Activated T-cell treated with anti-CD3 and anti-CD28 coated beads, Interleukin-2, amount 50 U/mL, for 48 hours (primary cell): Measurements from ENCODE around the gene MED14.

ENCODE experiments used
- DNase-seq, 2 experiments: peaks; one replicate each; pipeline ENCODE4 v3.0.0-alpha.2; 2020

The MED14 gene

DNA sequence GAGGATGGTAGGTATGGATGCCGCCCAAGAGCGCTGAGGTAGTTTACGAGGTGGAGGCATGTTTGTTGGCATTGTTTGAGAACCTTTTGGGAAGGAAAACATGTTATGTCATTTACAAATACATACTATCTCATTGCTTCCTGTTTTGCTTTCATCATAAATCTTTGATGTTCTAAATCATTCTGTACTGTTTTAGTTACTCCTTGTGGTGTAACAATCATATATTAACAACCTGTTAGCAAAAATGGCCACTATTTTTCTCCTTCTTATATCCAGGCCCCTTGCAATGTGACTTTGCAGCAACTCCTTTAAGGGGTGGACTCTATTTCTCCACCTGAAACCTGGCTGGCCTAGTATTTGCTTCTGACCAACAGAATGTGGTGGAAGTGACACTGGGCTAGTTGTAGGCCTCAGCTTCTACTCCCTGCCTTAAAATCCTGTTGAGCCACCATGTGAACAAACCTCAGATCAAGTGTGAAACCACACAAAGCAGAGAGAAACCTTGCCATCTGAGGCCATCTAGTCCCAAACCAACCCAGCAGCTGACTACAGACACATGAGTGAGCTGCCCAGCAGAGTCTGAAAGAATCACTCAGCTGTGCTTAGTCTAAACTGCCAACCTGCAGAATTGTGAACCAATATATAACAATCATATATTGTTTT, 72.1 kb downstream of the MED14 start:
- no peak for DNase-seq

DNA sequence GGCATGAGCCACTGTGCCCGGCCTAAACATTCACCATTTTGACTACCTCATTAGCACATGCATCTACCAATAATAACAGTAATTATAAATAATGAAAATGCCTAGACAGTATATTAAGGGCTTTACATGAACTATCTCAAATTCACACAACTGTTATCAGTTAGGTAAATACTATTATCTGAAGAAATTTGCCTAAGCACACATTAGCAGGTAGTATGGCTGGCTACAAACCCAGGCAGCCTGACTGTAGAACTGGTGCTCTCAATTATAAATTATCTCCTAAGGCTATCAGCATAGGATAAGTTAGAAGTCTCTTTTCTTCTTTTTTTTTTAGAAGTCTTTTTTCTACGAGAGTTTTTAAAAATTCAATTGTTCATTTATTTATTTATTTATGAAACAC, 73.9 kb downstream of the MED14 start:
- no peak for DNase-seq

DNA sequence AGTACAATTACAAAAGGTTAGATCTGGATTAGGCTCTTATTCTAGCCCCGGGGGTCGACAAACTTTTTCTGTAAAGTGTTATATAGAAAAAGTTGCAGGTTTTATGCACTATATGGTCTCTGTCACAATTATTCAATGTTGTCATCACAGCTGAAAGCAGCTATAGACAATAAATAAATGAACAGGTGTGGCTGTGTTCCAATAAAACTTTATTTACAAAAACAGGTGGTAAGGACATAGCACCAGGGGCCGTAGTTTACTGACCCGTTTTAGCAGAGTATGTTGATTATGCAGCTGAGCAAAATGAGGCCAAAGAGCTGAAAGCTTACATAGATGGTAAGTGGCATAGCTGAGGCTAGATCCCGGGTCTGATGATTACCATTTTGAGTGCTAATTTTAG, 75.0 kb downstream of the MED14 start:
- DNase-seq = no peak

DNA sequence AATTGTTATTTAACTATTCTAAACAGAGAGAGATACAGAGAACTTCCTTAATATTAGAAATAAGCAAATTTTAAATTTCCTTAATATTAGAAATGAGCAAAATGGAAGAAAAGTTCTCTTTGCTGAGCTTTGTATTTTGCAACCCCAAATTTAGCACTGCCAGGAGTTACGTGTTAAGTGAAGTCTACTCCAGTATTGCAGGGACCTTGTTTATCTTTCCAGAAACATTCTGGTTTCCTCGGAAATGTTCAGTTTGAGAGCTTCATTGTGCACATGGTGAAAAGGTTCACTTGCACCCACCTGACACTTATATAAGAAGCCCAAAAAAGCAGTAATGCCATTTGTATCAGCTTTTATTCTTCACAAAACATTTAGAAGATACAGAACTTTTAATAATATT, 81.8 kb downstream of the MED14 start:
- DNase-seq = no peak

DNA sequence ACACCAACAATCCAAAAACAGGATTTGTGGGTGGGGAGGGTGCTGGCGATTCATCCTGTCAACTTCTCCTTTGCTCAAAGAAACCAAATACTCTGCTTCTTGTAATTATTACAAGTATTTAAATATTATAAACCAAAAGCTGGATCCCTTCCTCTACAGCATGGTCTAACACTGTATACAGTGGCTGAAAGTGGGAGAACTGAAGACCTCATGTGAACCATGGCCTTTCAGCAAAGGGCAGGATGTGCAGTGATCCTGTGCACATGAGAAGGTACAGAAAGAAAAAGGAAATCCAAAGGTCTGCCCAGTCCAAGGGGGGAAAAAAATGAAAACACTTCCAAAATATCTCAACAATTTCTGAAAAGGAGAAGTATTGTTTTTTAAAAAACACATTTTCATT, 82.7 kb downstream of the MED14 start:
- no peak for DNase-seq

DNA sequence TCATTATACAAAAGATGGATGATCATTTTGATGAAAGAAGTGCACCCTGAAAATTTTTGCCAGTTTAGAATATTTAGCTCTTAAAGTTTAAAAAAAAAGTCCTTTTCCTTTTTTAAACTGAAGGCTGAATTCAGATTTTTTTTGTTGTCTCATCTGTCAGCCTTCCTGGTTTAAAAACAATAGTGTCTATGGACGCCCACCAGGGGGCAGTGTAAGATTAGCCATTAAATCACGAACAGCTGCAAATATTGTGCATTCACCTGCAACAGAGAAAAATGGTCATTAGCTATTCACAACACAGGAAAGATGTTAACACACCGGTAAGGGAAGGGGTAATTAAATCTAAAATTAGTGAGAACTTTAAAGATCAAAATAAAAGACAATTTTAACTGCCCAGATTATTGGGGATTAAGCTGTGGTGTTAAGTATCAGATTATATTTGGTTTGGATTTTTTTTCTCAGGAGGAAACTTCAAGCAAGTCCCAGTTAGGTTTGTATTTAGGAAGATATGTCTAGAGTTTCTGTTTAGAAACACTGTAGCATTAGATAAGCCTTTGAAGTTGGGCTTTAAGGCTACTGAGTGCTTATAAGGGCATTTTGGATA, 83.6 kb downstream of the MED14 start:
- peak; percentile 74 to 77 for DNase-seq

DNA sequence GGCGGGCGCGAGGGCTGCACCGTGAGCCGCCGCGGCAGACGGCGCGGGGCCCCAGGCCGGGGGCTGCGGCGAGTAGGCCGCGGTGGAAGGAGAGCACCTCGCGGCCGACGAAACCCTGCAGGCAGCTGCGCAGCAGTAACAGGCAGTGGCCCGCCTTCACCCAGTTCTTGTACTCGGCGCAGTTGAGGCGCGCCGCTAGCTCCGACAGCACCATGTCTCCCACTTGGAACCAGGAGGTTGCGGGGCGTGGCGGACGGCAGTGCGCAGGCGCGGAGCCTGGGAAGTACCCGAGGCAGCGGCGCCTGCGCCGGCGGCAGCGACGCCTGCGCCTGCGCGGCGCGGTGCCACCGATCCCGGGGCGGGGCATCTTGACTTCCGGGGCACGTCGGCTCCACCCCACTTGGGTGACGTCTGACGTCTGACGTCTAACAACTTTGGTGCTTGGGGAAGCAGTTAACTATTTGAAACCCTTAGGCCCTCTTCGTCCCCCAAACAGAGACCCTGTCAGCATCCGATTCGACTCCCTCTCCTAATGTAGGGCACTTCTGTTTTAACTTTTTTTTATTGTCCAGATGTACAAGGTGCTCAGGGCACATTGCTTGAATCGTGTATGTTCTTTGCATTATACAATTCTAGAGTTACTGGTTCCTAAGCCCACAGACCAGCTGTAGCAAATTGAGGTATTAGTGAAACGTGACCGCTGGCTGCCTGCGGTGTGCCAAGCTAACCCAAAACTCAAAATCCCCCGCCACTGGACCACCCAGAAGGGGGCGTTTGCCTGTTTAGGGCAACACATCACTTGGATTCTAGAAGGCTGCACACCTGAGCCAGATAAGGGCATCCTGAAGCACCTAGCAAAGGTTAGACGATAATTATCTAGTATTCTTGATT, 87.8 kb downstream of the MED14 start, which contains the start of gene CXorf38:
Gene CXorf38 (minus strand): TSS at position 255 of the 891 bp plus-strand sequence. CDS start 41 bp downstream, at position 214.
- peak; percentile 98 to 99 for DNase-seq

DNA sequence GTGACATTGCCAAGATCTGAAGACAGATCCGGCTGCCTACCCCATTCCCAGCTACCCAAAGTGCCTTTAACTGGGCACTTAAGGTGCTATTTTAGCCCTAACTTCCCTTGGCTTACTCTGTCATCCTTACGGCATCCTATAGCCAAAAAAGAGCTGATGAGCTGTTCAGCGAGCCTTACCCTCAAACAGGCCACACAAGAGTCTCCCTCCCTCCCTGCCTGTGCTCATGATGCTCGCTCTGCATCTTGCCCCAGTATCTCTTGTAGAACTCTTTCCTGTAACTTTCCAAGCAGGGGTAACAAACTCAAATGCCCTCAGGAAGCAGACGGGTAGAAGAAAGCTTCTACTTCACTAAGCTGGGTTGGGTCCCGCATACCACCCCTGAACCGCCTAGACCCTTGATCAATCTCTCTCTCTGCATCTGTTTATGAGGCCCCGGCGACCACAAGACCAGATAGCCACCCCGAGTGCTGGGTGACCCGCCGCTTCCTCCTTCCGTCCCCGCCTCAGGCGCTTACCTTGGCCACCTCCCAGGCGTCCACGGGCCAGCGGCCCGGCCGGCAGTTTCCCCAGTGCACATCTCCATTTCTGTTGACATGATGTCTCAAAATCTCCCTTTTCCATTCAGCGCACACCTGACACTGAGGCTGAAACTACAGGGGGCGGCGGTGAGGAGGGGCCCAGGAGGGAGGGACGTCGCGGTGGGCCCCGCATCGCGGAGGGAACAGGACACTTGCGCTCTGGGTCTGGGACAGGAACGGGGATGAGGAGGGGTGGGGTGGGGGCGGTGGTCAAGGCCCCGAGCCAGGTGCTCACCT, 88.6 kb downstream of the MED14 start:
- DNase-seq = peak; percentile 59

DNA sequence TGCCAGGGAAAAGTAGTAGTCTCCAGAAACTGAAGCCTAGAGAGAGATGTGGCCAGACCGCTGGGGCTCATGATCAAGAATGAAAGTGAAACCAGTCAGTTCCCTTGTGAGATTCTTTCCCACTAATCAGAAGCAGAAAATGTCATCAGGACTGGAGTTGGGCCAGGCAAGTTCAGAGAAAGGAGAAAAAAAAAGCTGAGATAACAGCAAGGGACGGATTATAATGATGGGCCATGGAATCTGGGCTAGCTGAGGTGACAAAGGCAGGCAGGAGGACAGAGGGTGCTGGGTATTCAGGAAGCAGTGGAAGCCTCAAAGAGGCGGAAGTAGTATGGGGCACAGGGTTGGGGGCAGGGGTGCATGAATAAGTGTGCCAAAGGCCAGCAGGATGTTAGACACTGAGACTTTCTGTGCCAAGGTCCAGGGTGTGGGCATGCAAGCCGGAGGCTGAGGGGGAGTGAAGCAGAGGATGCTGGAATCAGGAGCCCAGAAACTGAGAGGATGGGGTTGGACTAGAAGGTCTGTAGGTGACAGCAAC, 90.5 kb downstream of the MED14 start:
- DNase-seq = peak; percentile 62 to 66

DNA sequence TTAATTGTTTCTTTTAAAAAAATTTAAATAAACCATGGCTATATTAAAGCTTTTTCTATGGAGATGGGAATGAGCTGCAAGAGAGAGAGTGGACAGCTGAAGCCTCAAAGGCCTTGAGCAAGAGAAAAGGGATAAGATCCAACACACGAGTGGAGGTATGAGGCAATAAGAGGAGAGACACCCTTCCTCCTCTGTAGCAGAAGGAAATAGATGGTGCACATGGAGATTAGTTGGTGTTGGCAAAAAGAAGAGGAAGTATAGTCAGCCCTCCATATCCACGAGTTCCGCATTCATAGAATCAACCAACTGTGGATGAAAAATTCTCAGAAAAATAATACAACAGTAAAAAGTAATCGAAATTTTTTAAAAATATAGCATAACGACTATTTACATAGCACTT, 91.2 kb downstream of the MED14 start:
- no peak for DNase-seq

DNA sequence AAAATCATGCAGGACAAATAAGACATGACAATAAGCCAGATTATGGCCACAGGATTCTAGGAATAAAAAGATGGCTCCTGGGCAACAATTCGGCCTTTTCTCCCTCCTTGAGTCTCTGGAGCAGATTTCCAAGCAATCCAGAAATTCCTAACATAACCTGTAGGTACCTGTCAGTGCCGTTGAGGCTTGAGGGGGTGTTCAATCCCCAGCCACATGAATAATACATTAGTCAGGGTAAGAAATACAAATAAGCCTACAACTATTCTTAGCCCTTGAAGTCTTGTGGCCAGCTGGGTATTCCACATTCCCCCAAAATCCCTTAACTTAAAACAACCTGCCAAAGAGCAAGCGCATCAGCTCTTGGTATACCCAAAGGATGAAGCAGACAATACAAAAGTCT, 97.7 kb downstream of the MED14 start:
- no peak for DNase-seq

DNA sequence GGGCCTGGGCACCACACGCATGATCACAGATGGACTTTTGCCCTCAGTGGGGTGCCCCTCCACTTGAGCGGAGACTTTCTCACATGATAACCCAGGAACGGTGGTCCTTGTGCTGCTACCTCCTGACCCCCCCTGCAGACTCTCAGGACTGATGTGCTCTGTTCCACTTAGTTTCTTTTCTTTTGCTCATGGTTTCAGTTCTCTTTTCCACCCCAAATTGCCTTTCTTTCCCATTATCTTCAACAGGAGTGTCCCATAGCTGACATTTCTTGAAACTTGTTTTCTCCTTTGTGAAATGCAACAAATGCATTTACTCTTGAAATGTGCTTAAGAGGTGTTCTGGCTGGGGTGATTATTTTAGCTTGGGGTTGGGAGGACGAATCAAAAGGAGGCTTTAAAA, 103.1 kb downstream of the MED14 start:
- no peak for DNase-seq

DNA sequence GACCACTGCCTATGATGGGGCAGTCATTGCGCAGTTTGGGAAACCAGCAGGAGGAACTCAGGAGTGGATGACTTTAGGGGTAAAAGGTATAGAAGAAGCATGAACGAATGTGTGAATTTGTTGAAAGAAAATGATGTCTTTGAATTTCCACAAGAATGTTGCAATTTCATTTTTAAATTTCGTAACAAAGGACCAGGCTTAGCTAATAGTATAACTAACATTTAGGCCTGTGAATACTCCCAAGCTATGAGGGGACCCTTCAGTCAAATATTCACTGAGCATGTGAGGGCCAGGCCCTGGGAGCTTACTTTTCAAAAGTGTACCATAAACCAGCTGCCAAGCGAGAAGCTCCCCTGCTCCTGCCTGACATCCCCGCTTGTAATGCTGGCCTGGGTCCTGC, 106.8 kb downstream of the MED14 start:
- no peak for DNase-seq

DNA sequence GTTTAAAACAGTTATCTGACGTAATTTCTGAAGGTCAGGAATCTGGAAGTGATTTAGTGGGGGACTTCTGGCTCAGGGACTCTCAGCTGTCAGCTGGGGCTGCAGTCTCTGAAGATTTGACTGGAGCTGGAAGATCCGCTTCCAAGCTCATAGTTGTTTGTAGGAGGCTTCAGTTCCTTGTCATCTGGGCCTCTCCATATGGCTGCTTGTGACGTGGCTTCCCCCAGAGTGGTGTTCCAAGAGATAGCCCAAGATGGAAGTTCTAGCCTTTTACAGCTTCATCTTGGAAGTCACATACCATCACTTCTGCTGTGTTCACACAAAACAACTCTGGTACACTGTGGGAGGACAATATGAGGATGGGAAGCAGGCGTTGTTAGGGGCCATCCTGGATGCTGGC, 110.0 kb downstream of the MED14 start:
- DNase-seq = no peak

DNA sequence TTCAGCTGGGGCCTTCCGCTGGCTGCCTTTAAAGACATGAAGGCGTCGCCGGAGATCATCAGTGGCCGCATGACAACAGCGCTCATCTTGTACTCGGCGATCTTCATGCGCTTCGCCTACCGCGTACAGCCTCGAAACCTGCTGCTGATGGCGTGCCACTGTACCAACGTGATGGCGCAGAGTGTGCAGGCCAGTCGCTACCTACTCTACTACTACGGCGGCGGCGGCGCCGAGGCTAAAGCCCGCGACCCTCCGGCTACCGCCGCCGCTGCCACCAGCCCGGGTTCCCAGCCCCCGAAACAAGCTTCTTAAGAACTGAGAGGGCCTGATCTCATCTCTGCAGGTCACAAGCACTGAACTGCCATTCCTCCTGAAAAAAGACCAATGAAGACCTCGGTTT, 111.7 kb downstream of the MED14 start:
- no peak for DNase-seq

DNA sequence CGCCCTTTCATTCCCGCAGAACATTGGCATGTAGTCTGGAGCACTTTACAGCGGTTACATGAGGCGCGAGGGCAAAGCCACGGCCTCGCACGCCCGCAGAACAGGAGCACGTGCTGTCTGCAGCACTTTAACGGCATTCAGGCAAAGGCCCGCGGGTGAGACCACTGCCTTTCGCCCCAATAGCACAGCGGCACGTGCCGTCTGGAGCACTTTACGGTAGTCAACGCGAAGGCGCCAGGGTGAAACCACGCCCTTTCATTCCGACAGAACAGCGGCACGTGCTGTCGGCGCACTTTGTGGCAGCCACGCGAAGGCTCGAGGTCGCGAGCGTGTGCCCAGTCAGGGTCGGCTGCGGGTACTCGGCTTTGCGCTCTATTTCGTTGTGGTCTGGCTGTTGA, 112.2 kb downstream of the MED14 start, which contains the start of gene MPC1L:
Gene MPC1L (plus strand): TSS at position 290 of the 398 bp plus-strand sequence. CDS start 138 bp downstream, outside the sequence.
- DNase-seq = no peak

DNA sequence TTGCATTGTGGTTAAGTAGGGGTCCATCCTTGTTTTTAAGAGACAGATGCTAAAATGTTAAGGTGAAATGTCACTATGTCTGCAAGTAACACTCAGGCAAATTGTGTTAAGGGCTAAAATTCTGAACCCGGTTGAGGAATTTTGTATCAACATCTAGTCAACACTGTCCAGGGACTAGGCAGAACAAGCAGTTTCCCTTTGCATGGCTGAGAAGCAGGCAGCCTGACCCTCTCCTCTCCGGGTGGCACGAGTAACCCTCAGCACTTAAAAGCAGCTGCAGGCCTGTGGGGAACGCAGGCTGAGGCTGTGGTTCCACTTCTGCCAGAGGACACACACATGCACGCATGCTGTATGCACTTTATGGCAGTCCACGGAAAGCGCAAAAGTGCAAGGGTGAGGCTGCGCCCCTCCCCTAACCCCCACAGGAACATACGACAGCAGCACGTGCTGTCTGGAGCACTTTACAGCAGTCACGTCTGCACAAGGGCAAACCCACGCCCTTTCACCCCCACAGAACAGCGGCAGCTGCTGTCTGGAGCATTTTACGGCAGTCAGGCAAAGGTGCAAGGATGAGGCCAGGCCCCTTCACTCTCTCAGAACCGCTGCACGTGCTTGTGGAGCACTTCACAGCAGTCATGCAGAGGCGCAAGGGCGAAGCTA, 112.7 kb downstream of the MED14 start:
- no peak for DNase-seq

DNA sequence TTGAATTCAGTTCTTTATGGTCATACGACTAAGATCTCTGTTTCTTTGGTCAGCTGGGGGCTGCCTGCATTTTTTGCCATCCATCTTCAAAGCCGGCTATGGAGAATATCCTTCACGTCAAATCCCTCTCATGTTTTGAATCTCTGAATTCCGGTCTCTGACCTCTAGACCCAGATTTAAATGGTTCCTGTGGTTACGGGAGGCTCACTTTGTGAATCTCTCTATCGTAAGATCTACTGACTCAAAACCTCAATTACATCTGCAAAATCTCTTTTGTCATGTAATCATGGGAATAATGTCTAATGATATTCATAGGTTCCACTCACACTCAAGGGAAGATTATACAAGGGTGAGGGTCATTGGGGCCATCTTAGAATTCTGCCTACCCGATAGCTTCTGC, 117.8 kb downstream of the MED14 start:
- DNase-seq = no peak

DNA sequence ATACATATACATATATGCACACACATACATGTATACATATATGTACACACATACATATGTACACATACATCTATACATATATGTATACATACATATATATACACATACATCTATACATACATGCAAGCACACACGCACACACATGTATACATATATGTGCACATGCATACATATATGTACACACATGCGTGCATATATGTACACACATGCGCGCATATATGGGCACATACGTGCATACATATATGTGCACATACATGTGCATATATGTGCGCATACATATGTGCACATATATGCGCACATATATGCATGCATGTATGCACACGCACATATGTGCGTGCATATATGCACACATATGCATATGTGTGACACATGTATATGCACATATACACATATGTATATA, 119.4 kb downstream of the MED14 start:
- DNase-seq = no peak

DNA sequence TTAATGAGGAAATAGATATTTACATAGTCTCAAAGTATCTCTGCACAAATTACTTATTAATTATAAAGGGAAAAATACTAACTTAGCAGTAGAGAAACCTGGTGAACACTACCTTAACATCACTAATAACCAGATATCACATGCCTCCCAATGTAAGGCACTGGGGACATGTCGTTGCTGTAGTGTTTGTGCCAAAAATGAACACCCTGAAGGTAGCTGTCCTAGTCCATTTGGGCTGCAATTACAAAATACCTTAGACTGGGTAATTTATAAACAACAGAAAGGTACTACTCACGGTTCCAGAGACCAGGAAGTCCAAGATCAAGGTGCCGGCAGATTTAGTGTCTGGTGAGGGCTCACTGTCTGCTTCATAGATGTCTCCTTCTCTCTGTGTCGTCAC, 122.8 kb downstream of the MED14 start:
- DNase-seq = no peak

DNA sequence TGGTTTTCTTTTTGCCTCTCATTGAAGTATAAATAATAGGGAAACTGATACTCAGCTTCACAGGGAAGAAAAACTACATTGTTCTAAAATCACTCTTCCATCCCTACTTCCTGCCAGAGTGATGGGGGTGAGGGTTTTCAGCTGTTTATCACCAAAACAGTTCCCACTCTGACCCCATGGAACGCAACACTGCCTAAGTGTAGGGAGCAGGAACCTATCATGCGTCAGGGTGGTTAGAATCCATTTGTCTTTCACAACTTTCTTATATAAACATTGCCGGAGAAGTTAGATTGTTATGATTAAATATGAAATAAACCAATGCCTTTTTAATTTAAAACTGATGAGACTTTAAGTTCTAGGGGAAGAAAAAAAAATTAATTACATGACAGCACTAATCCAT, 128.0 kb downstream of the MED14 start:
- no peak for DNase-seq

DNA sequence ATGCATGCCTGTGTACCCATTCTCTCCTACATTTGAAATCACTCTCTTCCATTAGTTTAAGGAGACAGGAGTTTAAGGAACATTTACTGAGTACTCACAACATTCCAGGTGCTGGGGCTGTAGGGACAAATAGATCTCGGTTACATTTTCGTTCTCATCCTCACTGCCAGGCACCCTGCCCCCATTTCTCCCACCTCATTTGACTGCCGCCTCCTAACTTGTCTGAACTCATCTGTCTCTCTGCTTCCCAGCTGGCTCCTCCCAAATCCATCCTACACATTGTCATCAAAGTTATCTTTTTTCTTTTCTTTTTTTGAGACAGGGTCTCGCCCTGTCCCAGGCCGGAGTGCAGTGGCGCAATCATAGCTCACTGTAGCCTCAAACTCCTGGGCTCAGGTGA, 131.9 kb downstream of the MED14 start:
- DNase-seq = no peak
